AG09319 (cell line): Measurements from ENCODE around the gene BCAN.

Experiments
- DNase-seq: peaks from one replicate; pipeline ENCODE4 v3.0.0-alpha.2; 2010; ENCODE audit warnings: low read depth; ENCODE audit errors: extremely low read depth
- TF ChIP-seq, protein P1 (sequence below): IDR thresholded peaks from 2 replicates; pipeline ENCODE4 v1.5.1; 2011; ENCODE audit warnings: low read depth, mild to moderate bottlenecking, inconsistent platforms, low read length, moderate library complexity

BCAN gene

DNA sequence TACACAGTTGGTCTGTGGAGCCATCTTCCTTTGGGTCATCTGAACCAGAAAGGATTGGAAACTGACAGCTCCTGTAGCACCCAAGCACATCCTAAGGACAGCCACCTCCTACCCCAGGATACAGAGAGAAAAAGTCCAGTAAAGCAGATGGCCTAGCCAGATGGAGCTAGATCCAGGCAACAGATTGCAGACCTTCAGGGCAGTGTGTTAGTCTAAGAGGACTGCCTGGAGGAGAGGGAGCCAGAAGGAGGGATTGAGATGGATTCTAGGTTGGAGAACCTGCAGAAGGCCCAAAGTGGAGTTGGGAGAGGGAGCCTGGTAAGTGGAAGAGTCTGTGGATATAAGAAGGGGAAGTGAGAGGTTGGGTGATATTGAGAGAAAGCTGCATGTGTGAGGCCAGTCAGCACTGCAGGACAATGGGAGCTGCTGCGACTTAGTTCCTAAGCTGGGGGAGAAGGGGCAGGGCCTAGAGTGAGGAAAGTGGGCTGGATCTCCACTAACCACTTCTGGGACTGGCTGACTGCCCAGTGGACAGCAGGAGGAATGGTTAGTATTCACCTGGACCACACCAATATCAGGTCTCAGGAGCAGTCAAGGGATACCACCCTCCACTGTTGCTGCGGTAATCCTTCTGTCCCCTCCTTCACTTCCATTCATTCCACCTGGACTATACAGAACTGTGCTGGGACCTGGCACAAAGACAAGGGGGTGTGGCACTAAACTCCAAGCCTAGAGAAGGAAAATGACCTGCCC lies 13.4 kb downstream of the BCAN start:
- no peak for DNase-seq
- TF ChIP-seq, protein P1, sequence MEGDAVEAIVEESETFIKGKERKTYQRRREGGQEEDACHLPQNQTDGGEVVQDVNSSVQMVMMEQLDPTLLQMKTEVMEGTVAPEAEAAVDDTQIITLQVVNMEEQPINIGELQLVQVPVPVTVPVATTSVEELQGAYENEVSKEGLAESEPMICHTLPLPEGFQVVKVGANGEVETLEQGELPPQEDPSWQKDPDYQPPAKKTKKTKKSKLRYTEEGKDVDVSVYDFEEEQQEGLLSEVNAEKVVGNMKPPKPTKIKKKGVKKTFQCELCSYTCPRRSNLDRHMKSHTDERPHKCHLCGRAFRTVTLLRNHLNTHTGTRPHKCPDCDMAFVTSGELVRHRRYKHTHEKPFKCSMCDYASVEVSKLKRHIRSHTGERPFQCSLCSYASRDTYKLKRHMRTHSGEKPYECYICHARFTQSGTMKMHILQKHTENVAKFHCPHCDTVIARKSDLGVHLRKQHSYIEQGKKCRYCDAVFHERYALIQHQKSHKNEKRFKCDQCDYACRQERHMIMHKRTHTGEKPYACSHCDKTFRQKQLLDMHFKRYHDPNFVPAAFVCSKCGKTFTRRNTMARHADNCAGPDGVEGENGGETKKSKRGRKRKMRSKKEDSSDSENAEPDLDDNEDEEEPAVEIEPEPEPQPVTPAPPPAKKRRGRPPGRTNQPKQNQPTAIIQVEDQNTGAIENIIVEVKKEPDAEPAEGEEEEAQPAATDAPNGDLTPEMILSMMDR = no peak

GRCh38 chr1:156655904-156656516 lies 14.1 kb downstream of the BCAN start:
- TF ChIP-seq, protein P1 = no peak
- DNase-seq = no peak

DNA sequence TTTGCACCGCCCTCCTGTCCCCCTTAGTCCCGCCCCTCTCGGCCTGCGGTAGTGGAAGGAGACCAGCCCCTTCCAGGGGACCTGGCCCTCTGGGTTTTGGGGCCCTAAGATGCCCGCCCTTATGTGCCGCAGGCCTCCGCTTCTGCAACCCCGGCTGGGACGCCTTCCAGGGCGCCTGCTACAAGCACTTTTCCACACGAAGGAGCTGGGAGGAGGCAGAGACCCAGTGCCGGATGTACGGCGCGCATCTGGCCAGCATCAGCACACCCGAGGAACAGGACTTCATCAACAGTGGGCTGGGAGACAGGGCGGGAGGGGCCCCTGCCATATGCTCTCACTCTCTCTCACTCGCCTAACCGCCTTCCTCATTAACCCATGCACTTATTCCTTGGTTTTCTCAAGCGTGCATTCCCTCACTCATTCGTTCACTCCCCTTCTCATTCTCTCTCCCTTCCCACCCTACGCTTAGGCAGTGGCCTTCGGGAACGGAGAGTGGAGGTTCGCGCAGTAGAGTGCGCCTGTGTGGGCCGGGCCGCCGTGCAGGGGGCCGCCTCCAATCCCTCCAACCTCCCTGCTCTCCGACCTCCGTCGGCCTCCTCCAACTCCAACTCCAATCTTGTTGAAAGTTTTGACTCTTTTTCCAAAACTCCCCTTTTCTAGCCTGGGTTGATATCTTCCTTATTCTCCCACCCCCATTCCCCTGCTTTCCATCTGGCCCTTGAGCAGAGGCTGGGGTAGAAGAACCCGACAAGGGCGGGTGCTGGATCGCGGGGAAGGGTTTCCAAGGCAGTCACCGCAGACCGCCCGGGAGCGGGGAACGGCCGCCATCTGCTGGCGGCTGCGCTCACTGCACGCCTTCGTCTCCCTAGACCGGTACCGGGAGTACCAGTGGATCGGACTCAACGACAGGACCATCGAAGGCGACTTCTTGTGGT lies 15.2 kb downstream of the BCAN start:
- TF ChIP-seq, protein P1 = peak; percentile 97
- no peak for DNase-seq

- no peak for DNase-seq
- TF ChIP-seq, protein P1 = no peak
Observed at GRCh38 chr1:156657741-156658319, 15.9 kb downstream of the BCAN start.

- TF ChIP-seq, protein P1 = no peak
Observed at GRCh38 chr1:156658496-156658895, 16.6 kb downstream of the BCAN start.

GRCh38 chr1:156658945-156659574 lies 17.1 kb downstream of the BCAN start:
- no peak for DNase-seq
- TF ChIP-seq, protein P1 = no peak

More at GRCh38 chr1:156658496-156658895, 16.6 kb downstream of the BCAN start:
- DNase-seq = no peak
